OCI-LY1 (cell line): ENCODE measurements around the gene PCED1B.

Experiments used
- CTCF ChIP-seq: fragments of 200-600 bp; sonication (generic), shearing (Covaris generic); IDR thresholded peaks from 2 replicates; pipeline ENCODE4 v1.5.1; 2017; ENCODE audit warnings: mild to moderate bottlenecking, antibody characterized with exemption, low read length, moderate library complexity, mixed read lengths
- EZH2 ChIP-seq: fragments of 200-600 bp; sonication (generic), shearing (Covaris generic); IDR thresholded peaks from 2 replicates; pipeline ENCODE4 v1.8.0; 2017; ENCODE audit warnings: borderline replicate concordance, mixed run types, mild to moderate bottlenecking, antibody characterized with exemption, low read length, moderate library complexity, mixed read lengths

GRCh38 chr12:47078733-47079467, 521 bp upstream of the PCED1B start:
- no peak for TF ChIP-seq CTCF
- no peak for TF ChIP-seq EZH2
